Lung microvascular endothelial cell (primary cell): ENCODE measurements around the gene KLKB1. TPM values are rescaled to one million over a fixed set of nuclear protein-coding genes. Genes with fewer than 3 reads are reported as not detected.
"Not testable (repeated sequence)": the region's sequence is repeated elsewhere in the genome, so short reads cannot be mapped to it uniquely, and the experiment has no call there.

ENCODE experiments used
- DNase-seq, 2 donors: peaks; one replicate each; pipeline versions ENCODE4 v3.0.0 to v3.0.0-alpha.2; 2010; ENCODE audit warnings: low read depth in 2 of 2
- total RNA-seq: library from RNA; depleted of rRNA; stranded (reverse); fragments of >200 nt; gene quantifications from 2 replicates; pipeline ENCODE4 v1.2.1, GENCODE V29; 2014

The KLKB1 gene
- total RNA-seq, 1 donor from 2014 or later: 0.20 TPM

DNA sequence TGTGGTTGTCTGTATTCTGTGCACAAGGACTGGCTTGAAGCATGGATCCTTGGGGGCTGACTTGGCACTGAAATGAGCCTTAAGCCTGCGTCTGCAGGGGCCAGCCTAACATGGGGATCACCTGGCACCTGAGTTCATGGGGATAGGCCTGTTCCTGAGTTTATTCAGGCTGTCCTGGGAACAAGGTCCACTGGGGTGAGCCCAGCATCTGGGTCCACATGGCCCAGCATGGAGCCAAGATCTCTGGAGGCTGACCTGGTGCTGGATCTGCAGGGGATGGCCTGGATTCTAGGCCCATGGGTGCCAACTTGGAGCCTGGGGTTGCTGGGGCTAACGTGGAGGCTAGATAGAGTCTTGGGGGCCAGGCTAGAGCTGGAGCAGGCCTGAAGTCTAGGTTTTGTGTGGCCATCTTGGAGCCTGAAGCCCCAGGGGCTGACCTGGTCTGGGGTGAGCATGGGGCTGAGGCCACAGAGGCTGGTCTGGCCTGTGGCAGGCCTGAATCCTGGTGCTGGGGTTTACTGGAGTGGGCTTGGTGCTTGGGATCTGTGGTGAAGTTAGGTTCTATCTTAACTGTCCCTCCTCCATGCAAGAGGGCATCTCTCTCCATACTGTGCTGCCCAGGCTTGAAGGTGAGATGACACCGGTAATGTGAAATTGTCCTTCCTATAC lies 652 bp upstream of the KLKB1 start:
- no peak for DNase-seq

DNA sequence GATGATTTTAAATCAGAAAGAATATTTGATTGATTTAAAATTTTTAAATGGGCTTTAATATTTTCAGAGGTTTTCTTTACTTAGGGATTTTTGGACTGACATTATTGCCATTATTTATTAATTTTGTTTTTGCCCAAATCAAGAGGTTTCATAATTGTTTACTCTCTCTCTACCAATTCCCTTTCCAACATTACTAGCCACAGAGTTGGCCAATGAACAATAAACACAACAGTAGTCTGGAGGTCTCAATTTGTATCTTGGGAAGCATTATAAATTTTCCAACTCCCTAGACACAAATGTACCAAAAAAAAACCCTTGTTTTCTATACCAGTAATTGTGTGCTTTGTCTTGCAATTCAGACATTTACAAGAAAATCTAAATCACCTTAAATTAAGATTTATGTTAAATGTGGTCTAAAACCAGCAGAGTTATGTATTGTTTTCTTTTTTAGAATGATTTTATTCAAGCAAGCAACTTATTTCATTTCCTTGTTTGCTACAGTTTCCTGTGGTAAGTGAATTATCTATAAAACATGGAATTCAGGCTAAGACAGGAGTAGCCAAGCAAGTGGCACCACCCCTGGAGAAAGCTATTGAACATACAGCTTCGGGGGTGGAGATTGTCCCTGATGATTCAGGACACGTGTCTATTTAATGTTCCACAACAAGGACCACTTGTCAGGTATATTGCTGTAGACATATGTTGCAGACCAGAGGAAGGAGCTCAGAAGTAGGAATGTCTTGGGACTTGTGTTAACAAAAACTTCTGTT lies 622 bp downstream of the KLKB1 start:
- no peak for DNase-seq

DNA sequence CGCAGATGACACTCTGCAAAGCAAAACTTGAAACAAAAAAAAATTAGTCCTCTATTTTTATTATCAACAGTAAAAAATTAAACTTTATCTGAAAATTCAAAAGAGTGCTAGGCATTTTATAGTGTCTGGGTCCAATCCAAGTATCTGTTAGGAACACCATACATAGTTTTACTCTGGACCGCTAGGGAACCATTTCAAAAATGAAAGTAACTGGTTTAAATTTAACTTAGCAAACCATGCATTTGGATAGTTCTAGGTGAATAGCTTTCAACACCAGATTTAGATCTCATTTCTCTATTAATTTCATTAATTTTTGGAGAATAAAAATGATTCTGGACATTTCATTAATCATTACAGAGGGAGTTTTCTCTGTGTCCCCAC lies 1.2 kb downstream of the KLKB1 start:
- DNase-seq: peak in 1 of 2 donors; percentile 18

DNA sequence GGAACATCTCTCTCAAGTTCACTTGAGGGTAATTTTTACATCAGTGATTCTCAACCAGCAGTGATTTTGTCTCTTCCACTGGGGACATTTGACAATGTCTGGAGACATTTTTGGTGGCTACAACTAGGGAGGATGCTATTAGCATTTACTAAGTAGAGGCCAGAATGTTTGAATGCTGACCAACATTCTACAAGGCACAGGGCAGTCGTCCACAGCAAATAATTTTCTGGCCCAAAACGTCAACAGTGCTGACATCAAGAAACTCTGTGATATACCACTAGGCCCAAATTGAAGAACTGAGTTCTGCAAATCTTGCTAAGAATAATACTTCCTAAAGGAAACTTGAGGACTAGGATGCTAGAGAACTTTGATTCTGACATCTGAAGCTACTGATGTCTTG lies 7.1 kb downstream of the KLKB1 start:
- DNase-seq: no peak

DNA sequence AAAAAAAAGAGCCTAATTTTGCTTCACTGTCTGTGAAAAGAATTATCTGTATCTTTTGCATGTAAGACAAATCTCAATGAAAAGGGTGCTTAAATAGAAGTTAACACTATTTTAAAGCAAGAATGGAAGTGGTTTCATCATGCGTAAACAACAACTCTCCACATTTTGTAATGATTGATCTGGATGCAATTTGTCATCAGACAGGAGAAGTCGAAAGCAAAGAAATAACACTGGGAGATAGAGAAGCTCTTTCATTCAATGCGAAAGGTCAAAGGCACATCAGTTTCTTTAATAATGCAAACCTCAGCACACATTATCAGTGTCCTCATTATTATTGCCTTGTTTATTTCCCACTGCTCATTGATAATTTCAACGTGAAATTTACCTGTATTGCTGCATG lies 8.8 kb downstream of the KLKB1 start:
- DNase-seq: no peak

DNA sequence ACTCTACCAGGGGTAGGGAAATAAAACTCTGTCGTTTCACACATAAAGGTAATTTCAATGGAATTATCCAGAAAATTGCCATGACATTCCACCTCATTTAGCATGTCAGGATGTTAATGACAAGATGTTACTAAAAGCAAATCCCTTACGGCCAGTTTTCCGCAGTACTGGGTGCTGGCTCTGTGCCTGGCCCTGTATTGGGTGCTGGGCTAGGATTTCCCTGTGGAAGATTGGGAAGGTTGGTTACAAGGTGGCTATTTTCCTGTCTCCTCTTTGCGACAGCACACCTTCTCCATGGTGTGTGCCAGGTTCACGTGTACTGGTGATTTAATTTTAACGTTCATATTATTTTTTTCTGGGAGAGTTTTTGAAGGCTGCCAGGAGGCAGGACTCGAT lies 13.1 kb downstream of the KLKB1 start:
- no peak for DNase-seq

DNA sequence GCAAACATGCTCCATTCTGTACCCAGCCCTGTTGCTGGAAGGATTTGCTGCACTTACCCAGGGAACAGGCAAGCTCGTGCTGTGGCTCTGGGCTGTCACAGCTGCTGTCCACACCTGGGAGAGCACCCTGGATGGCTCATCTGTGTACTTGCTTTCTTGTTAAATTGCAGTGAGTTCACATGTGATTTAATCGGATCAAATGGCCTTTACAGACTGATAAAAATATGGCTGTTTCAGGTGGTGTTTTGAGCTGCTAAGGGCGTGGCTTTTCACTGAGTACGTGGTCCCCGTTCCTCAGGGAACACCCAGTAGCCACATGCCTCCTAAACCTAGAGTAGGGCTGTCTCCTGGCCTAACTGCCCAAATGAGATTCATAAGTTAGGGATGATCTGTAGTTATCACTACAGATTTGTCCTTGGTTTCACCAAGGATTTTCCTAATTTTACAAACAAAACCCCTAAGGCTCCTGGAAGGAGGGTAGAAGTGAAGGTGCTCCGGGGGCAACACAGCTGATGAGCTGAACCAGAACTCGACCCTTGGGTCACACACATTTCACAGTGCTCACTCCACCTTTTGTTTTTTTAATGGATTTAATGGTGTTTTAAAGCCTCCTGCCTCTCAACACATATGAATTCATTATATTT lies 13.7 kb downstream of the KLKB1 start:
- no peak for DNase-seq

DNA sequence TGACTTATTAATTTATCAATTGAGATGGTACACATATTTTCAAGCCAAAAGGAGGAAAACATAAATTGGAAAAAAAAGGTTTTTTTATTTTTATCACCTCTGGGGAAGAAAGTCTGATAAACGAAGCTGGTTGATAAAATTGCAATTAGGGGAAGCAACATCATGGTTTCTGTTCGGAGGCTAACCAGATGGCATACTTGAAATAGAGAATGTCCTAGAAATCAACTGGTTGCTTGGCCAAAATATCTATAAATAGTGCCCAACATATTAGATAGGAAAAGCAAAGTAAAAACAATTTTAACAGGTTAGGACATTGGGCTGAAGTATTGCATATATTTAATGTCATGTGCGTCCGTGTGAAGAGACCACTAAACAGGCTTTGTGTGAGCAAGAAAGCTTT lies 14.3 kb downstream of the KLKB1 start:
- no peak for DNase-seq

DNA sequence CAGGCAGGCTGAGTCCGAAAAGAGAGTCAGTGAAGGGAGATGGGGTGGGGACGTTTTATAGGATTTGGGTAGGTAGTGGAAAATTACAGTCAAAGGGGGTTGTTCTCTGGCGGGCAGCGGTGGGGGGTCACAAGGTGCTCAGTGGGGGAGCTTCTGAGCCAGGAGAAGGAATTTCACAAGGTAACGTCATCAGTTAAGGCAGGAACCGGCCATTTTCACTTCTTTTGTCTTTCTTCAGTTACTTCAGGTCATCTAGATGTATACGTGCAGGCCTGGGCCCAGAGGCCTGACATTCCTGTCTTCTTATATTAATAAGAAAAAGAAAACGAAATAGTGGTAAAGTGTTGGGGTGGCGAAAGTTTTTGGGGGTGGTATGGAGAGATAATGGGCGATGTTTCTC lies 14.7 kb downstream of the KLKB1 start:
- not testable (repeated sequence) for DNase-seq

DNA sequence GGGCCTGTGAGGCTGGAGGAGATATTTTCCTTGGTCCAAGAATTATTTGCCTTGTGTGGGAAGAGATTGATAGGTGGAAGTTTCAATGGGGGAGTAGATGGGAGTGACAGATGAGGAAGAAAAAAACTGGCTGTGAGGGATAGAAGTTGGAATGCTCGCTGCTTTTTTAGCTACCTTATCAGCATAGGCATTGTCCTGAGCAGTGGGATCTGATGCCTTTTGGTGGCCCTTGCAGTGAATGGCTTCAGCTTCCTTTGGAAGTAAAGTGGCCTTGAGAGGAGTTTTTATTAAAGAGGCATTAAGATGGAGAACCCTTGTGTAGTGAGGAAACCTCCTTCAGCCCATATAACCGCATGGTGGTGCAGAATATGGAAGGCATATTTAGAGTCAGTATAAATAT lies 16.0 kb downstream of the KLKB1 start:
- no peak for DNase-seq

DNA sequence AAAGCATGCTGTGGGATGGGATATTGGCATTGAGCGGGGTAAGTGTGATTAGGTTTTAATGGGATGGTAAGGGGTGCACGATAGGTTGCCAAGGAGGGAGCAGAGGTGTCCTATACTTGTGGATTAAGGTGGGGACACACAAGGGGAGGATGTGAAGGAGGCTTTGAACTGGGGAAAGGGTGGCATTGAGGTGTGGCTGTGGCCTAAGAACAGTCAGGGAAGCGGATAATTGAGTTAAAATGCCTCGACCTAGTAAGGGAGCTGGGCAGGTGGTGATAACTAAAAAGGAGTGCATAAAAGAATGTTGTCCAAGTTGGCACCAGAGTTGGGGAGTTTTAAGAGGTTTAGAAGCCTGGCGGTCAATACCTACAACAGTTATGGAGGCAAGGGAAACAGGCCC lies 17.5 kb downstream of the KLKB1 start:
- DNase-seq: no peak

DNA sequence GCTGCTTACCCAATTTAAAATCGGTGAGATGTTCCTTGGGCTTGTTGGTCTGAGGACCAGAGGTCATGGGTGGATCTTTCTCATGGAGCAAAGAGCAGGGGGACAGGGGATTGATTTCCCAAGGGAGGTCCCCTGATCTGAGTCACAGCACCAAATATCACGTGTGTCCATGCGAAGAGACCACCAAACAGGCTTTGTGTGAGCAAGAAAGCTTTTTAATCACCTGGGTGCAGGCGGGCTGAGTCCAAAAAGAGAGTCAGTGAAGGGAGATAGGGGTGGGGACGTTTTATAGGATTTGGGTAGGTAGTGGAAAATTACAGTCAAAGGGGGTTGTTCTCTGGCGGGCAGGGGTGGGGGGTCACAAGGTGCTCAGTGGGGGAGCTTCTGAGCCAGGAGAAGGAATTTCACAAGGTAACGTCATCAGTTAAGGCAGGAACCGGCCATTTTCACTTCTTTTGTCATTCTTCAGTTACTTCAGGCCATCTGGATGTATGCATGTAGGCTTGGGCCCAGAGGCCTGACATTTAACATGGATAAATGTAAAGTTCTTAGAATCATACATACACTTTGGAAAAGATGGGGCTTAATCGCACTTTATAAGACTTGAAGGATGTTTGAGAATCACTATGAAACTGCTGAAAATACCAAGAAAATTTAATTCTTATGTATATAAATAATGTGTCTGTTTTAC lies 19.9 kb downstream of the KLKB1 start:
- not testable (repeated sequence) for DNase-seq

DNA sequence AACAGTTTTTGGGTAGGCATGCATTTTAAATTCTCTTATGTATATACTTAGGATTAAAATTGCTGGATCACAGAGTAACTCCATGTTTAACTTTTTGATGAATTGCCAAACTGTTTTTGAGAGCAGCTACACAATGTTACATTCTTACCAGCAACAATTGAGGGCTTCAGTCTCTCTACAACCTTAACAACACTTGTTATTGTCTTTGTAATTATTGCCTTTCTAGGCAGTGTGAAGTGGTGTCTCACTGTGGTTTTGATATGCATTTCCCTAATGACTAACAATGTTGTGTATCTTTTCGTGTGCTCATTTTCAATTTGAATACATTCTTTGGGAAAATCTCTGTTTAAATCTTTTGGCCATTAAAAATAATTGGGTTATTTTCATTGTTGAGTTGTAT lies 21.3 kb downstream of the KLKB1 start:
- no peak for DNase-seq

DNA sequence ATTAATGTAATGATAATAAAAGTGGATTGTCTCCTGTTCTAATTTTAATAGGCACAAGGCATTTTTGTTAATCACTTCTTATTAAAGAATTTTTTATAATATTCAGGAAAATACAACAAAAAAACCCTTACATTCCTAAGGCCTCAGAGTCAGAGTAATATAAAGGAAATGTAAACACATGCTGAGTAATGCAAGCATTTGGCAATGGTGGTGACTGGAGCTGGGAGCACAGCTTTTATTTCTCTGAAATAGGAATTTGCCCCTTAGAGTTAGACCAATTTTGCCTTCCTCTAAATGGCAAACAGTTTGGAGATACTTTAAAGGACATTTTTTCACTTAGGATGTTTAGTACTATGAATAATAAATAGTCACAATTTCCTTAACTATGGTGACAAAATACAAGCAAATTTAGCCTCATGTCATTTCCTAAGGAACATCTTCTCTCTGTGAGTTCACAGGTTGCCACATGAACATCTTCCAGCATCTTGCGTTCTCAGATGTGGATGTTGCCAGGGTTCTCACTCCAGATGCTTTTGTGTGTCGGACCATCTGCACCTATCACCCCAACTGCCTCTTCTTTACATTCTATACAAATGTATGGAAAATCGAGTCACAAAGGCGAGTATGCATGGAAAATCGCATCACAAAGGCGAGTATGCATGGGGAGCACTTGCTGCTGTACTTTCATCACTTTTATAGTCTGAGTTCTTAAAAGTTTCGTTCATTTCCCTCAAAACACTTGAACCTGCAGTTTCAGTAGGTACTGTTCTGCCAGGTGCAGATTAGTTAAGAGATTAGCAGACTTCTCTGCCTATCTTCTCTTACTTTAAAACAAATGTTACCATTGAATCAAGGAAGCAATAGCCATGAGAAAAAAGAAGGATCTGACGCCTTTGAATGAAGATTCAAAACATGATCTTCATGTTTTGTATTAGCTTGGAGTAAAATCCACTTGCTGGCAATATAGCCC lies 22.8 kb downstream of the KLKB1 start:
- no peak for DNase-seq

DNA sequence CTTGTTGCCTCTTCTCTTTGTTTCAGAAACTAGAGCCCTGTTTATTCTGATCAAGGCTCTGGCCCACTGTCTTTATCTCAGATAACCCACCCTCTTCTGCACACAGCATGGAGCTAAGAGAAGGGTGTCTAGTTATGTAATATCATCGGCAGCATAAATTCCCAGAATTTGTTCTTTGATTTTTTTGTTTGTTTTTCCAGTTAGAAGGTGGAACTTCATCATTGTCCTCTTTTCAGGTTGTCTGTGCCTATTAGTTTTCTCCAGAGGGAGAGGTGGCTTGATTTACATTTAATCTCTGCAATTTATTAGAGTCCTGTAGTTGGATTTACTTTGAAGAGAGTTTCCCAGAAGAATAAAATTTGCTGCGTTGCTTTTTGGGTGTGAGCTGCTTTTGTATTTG lies 23.5 kb downstream of the KLKB1 start:
- no peak for DNase-seq

DNA sequence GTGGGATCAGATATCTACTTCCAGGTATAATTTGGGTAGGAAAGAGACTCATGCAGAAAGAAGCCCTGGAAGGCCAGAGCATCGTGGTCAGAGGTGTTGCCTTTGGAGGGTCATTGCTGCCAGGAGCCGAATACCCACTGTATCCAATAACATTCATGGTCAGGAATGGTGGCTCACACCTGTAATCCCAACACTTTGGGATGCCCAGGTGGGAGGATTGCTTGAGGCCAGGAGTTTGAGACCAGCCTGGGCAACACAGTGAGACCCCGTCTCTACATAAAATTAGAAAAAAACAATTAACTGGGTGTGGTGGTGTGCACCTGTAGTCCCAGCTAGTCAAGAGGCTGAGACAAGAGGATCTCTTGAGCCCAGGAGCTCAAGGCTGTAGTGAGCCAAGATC lies 27.8 kb downstream of the KLKB1 start:
- no peak for DNase-seq

DNA sequence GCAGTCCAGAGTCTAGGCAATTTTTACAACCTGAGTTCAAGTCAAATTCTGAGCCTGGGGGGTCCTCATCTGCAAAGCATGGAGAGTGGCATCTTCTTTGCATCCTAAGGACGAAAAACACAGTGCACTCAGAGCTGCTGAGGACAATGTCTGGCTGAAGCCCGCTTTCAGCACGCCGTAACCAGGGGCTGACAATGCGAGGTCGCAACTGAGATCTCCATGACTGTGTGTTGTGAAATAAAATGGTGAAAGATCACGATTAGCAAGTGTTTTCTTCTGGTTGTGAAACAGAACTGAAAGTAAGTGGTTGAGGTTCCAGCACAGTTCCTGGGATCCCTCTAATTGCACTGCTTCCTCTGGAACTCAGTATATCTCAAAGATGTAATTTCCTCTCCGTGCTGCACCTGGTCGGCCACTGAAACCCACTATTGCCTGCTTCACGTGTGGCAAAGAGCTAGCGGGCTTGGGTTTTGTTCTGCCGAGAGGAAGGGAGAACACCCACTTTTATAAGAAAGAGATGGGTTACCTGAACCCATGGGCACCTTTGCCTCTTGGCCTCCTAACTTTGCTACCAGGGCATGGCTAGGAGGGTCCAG lies 31.0 kb downstream of the KLKB1 start:
- no peak for DNase-seq

DNA sequence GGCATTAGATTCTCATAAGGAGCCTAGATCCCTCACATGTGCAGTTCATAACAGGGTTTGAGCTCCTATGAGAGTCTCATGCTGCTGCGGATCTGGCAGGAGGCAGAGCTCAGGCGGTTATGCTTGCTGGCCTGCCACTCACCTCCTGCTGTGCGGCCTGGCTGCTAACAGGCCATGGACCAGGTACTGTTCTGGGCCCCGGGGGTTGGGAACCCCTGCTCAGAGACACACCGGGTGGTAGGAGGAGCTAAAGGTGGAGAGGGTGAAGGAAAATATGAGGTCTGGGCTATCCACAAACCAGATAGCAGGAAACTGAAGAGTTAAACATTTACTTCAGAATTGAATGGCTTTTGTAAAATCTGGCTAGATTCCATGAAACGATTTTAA lies 32.8 kb downstream of the KLKB1 start:
- no peak for DNase-seq

DNA sequence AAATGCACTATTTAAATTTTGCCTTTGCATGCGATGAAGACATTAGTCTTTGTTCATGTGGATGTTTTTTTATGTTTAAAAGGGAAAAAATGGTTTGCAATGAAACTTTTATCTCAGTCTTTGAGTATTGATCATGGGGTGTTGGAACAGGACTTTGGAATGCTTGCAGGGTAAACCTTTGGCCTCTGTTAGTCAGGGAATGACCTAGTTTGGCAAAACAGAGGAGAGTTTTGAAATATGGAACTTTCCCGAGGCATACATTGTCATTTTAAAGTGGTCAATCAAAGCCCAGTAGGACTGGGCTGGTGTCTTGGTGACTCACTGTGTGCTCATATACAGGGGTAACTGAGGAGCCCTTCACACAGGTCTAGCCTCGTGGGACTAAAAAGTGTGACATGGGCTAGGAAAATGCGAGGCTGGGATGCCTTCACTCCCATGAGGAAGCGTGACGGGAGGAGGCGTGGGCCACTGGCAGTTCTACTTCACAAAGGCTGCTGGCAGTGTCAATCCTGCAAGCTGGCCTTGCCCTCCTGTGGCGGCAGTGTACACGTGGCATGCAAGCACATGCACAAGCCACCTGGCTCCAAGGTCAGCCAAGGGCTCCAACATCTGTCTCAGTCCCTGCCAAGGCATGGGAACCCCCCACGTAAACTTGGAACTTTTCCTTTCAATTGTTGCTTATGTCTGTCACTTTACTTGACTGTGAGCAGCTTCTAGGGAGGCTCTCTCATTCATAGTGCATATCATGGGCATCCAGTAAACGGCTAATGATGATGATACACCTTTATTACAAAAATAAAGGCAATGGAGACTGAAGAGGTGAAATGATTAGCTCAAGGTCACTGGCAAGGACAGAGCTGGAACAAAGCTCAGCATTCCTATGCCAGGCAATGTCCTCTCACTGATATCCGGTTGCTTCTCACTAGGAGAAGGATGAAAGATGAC lies 33.5 kb downstream of the KLKB1 start:
- DNase-seq: no peak

DNA sequence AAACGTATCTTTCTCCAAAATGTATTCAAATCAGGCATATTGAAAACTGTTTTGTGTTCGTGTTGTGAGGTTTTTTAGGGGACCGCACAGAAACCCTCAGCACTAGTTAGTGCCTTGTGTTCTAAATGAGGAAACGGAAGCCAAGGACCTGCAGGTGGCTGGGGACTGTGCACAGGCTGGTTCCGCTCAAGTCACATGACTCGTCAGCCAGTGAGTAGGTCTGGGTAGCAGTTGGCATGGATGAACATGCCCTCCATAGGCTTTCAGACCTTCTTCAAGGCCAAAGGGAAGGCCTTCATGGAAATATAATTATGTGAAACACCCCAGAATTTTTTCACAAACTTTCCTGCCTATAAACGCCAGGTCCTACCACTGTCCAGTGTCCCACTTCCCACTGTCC lies 37.4 kb downstream of the KLKB1 start:
- DNase-seq: no peak
